Muscle of leg (tissue), 11 donors: ENCODE results near the gene HOXB3. TPM values are rescaled to one million over a fixed set of nuclear protein-coding genes. Genes with fewer than 3 reads are reported as not detected.
A peak's percentile ranks its signal among the peaks of the same experiment; 100 is the strongest.

Experiments
- DNase-seq: peaks from one replicate; pipeline ENCODE4 v3.0.0; 2013
- H3K27ac ChIP-seq: one replicate; pipeline ENCODE4 v1.5.1; 2013; ENCODE audit warnings: mild to moderate bottlenecking, low read length, control low read depth
- H3K27me3 ChIP-seq: one replicate; pipeline ENCODE4 v1.6.1; 2013; ENCODE audit warnings: low read length; ENCODE audit not compliant: control insufficient read depth, insufficient read depth
- H3K36me3 ChIP-seq: one replicate; pipeline ENCODE4 v1.6.1; 2013; ENCODE audit warnings: low read length; ENCODE audit not compliant: control insufficient read depth, insufficient read depth
- H3K4me1 ChIP-seq: one replicate; pipeline ENCODE4 v1.6.1; 2013; ENCODE audit warnings: low read length; ENCODE audit not compliant: control insufficient read depth, insufficient read depth
- H3K4me3 ChIP-seq: one replicate; pipeline ENCODE4 v1.5.1; 2013; ENCODE audit warnings: low read length, control low read depth
- H3K9me3 ChIP-seq: replicated peaks from 2 replicates; pipeline ENCODE4 v1.6.1; 2013; ENCODE audit warnings: low read depth, low read length; ENCODE audit not compliant: control insufficient read depth
- WGBS: methylation state at CpG from one replicate; pipeline ENCODE4 v1.1.5; 2013; ENCODE audit warnings: missing lambda C conversion rate; ENCODE audit not compliant: insufficient coverage; 5-methylcytosine and 5-hydroxymethylcytosine counted together
- polyA plus RNA-seq, 8 donors: library from polyadenylated mRNA; unstranded; fragments of 120-200 nt; gene quantifications; one replicate each; pipeline versions ENCODE4 v1.2.1 to v1.2.3, GENCODE V29; 2013; ENCODE audit warnings: inconsistent platforms in 1 of 8, low replicate concordance in 1 of 8; ENCODE audit not compliant: insufficient read length in 8 of 8, insufficient read depth in 1 of 8
- total RNA-seq: library from RNA; stranded (reverse); fragments of 120-200 nt; gene quantifications from one replicate; pipeline ENCODE4 v1.2.4, GENCODE V29; 2013

HOXB3 gene
- total and polyA plus RNA-seq, 9 donors, result 3.1 to 14.6 (median 9.4) TPM

- 20% methylated on average over 1 of the region's 26 CpGs for WGBS
- H3K4me3 ChIP-seq, result no peak overlapping the region
- peaks cover 94% of the 10 kb centered on the region for H3K27me3 ChIP-seq
- no peaks in the 10 kb centered on the region for H3K36me3 ChIP-seq
- peak; percentile 34 for DNase-seq
- H3K27ac ChIP-seq, result peak overlapping the region; percentile 86
- peaks cover 36% of the 10 kb centered on the region for H3K4me1 ChIP-seq
- no peaks in the 10 kb centered on the region for H3K9me3 ChIP-seq
These were observed 10.1 kb downstream of the HOXB3 start for GRCh38 chr17:48579760-48580554.

DNA sequence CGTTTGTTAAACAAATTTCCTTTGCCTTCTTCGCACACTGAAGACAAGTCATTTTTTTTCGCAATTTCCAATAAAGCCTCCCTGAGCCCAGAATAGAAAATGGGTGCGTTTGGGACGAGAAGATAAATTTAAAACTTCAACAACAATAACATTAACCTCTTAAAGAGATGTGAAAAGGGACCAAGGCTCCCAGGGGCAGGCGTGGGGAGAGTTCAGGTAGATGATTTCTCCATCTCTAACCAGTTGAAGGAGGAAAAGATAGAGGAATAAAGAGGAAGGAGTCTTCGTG, 10.6 kb downstream of the HOXB3 start:
- Histone ChIP-seq H3K4me1 (peaks cover 35% of the 10 kb centered on the region), H3K36me3 (no peaks in the 10 kb centered on the region), H3K27me3 (peaks cover 93% of the 10 kb centered on the region), H3K9me3 (no peaks in the 10 kb centered on the region), H3K4me3 (no peak overlapping the region), H3K27ac (peak overlapping the region; percentile 86)
- 0% methylated on average over 1 of the region's 7 CpGs for WGBS
- no peak for DNase-seq

DNA sequence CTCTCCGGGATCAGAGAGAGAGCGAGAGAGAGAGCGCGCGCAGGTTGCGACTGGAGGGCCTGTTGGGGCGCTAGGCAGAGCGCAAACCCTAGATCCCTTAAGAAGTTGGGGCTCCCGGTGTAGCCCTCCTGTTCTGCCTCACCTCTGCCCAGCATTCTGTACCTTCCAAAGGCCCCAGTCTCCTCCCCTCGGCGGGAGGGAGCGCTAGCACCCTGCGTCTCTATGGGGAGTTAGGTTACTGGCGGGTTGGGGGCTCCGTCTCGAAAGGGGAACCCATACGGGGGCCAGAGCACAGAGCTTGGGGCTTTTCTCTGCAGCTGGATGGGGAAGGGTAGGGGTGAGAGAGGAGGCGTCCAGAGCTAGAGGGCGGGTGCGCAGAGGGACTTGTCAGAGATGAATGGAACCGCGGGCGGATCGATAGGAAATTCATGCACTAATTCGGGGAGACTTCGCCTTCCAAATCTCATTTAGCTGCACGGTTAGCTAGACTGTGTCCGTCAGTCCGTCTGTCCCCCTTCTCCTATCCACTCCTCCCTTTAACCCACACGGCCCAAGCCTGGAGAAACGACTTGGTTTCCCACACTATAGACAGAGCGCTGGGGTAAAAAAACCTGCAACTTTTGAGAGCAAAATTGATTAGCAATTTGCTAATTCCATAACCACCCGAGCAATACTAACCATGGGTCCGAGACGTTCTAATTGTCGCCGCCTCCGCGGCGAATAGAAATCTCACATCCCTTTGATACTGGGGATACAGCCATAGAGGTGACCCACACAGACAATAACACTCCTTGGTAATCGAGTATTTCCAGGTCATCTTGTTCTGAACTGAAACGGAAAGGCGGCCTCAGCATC, 11.2 kb downstream of the HOXB3 start:
- peak overlapping the region; percentile 86 for H3K27ac ChIP-seq
- peaks cover 95% of the 10 kb centered on the region for H3K27me3 ChIP-seq
- H3K36me3 ChIP-seq, result no peaks in the 10 kb centered on the region
- peak overlapping the region; percentile 44 for H3K4me3 ChIP-seq
- DNase-seq, result no peak
- peaks cover 35% of the 10 kb centered on the region for H3K4me1 ChIP-seq
- 1% methylated on average over 29 of the region's 43 CpGs for WGBS
- no peaks in the 10 kb centered on the region for H3K9me3 ChIP-seq

DNA sequence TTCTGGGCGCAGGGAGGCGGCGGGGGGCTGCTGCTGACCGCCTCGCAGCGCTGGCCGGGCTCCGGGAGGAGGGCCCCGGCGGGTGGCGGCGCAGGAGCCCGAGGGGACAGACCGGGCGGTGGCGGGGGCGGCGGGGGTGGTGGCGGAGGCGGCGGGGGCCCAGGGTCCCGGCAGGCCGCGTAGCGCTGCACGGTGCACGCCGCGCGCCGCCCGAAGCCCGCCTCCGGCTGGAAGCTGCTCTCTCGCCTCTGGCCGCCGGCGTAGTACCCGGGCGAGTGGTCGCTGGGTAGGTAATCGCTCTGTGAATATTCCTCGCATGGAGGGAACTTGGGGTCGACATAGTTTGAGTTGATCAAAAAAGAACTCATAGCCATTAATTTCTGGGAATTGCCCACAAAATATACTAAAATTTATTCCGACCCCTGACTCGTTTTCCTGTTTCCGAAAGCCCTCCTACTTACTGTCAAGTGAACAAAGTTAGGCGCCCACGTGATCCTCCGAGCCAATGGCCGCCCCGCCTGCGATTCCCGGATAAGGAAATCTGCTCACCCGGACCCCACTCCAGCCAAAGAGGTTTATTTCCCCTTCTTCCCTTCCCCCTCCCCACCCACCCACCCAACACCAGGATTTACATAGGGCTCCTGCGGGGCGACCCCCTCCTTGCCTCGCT, 12.0 kb downstream of the HOXB3 start, which contains the start of gene HOXB4:
Gene HOXB4 (minus strand): TSS at position 405 of the 670 bp plus-strand sequence. CDS start 31 bp downstream, at position 374.
- peak; percentile 74 for DNase-seq
- peaks cover 96% of the 10 kb centered on the region for H3K27me3 ChIP-seq
- peaks cover 35% of the 10 kb centered on the region for H3K4me1 ChIP-seq
- WGBS, result 0% methylated on average over 25 of the region's 58 CpGs
- H3K27ac ChIP-seq, result peak within 1 kb of the TSS; percentile 86
- H3K9me3 ChIP-seq, result no peaks in the 10 kb centered on the region
- no peaks in the 10 kb centered on the region for H3K36me3 ChIP-seq
- H3K4me3 ChIP-seq, result peak within 1 kb of the TSS; percentile 44

DNA sequence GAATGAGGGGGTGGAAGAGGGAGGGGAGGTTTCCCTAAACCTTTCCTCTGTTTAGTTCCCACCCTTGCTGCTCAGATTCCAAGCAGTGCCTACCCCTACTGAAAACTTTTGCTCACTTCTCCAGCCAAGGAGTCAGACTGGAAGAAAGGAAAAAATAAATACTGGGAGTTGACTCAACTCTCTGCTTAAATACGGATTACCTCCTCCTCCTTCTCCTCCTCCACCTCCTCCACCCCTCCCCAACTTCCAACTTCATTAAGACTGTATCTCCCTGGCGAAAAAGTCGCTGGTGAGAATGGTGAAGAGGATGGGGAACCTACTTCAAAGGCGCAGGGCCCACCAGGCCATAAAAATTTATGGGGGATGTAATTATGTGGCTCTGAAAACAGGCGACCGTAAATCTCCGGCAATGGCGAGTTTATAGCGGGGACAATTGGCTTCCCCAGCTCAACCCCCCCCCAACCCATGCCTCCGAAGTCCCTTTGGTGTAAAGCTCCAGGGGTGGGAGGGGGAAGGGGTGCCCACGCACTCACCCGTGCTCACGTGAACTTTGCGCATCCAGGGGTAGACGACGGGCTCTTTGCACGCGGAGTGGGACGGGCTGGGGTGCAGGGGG, 12.6 kb downstream of the HOXB3 start:
- Histone ChIP-seq H3K9me3 (no peaks in the 10 kb centered on the region), H3K36me3 (no peaks in the 10 kb centered on the region), H3K27ac (peak overlapping the region; percentile 47), H3K27me3 (peaks cover 96% of the 10 kb centered on the region), H3K4me3 (peak overlapping the region; percentile 37), H3K4me1 (peaks cover 32% of the 10 kb centered on the region)
- WGBS, result 0% methylated on average over 6 of the region's 19 CpGs
- no peak for DNase-seq

DNA sequence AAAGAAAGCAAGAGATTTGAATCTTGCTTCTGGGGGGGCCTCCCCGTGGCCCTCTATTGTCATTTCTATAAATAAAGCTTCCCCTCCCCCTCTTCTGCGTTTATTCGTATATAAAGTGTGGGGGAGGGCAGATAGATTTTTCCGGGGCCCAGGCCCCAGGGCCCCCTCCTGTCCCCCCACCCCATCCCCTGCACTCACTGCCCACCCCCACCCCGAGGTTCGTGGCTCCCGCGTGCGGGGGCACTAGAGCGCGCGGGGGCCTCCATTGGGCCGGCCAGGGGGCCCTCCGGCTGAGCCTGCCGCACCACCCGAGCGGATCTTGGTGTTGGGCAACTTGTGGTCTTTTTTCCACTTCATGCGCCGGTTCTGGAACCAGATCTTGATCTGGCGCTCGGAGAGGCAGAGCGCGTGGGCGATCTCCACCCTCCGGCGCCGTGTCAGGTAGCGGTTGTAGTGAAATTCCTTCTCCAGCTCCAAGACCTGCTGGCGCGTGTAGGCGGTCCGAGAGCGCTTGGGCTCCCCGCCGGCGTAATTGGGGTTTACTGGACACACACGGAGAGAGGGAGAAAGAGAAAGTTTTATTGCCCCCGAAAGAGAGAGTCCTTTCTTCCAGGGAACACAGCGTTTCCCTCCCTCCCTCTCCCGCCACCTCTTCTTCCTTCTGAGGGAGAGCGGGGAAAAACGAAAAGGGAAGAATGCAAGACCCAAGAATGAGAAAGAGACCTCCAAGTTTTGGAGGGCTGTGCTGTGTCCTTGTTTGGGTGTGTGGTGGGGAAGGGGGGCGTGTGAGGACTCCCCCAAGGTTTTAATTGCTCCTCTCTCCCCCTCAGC, 13.3 kb downstream of the HOXB3 start:
- WGBS, result 15% methylated on average over 15 of the region's 43 CpGs
- H3K27ac ChIP-seq, result no peak overlapping the region
- H3K27me3 ChIP-seq, result peaks cover 96% of the 10 kb centered on the region
- peaks cover 29% of the 10 kb centered on the region for H3K4me1 ChIP-seq
- peak overlapping the region; percentile 37 for H3K4me3 ChIP-seq
- H3K9me3 ChIP-seq, result no peaks in the 10 kb centered on the region
- no peaks in the 10 kb centered on the region for H3K36me3 ChIP-seq
- DNase-seq, result no peak

DNA sequence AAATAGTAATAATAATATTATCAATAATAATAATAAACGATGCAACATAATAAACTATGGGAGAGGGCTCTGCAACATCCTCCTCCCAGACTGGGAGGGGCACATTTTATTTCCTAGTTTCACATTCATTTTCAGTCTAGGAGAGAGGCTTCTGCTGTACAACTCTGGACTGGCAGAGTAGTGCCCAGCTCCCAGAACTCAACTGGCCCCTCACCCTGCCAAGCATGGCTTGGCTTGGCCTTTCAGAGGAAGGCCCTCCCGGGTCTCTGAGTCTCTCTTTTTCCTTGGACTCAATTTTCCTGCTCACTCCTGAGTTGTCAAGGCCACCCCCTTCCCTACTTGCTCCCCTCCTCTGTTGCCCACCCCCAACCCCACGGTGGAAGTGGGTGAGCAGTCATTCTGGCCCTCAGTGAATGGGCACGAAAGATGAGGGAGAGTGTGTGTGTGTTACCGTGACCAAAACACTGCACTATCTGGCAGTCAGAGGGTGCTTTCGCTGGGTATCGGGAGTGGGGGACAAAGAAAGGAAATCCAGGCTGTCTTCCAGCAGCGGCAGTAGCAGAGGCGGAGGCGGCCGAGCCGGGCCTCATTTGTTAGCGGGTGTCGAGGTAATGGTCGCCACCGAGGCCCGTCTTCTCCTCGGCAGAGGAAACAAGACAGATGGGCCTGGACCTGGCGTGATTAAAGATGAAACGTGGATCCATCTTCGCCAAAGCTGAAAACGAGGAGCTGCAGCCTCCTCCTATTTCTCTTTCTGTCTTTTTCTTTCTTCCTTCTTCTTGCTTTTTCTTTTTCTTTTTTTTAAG, 14.2 kb downstream of the HOXB3 start:
- peaks cover 35% of the 10 kb centered on the region for H3K4me1 ChIP-seq
- H3K4me3 ChIP-seq, result no peak overlapping the region
- H3K36me3 ChIP-seq, result no peaks in the 10 kb centered on the region
- H3K27ac ChIP-seq, result peak overlapping the region; percentile 47
- H3K9me3 ChIP-seq, result no peaks in the 10 kb centered on the region
- 12% methylated on average over 12 of the region's 22 CpGs for WGBS
- H3K27me3 ChIP-seq, result peaks cover 96% of the 10 kb centered on the region
- DNase-seq, result no peak

- DNase-seq, result no peak
- no peak overlapping the region for H3K4me3 ChIP-seq
- H3K27ac ChIP-seq, result no peak overlapping the region
- H3K36me3 ChIP-seq, result no peaks in the 10 kb centered on the region
- WGBS, result no CpG with 5 or more reads among the region's 7 CpGs
- H3K4me1 ChIP-seq, result peaks cover 41% of the 10 kb centered on the region
- H3K27me3 ChIP-seq, result peaks cover 96% of the 10 kb centered on the region
- no peaks in the 10 kb centered on the region for H3K9me3 ChIP-seq
These were observed 14.9 kb downstream of the HOXB3 start for GRCh38 chr17:48575066-48575582.
